Astrocyte of the cerebellum (primary cell): ENCODE results near the gene SCD5.

ENCODE experiments used
- DNase-seq: peaks from one replicate; pipeline ENCODE4 v3.0.0-alpha.2; 2011; ENCODE audit warnings: low read depth
- H3K4me3 ChIP-seq: 2 replicates; pipeline ENCODE4 v1.5.1; 2011; ENCODE audit warnings: mild to moderate bottlenecking, low read depth, low read length, moderate library complexity
- CTCF ChIP-seq: IDR thresholded peaks from 2 replicates; pipeline ENCODE4 v1.5.1; 2012; ENCODE audit warnings: low read length, low read depth, moderate library complexity, mild to moderate bottlenecking; ENCODE audit errors: missing control alignments
- in situ Hi-C: cut with HindIII; loops from 2 replicates; pipeline ENCODE4 v1.10.0; 2017; ENCODE audit warnings: low sequenced_read_pairs

Gene SCD5

GRCh38 chr4:82696117-82696860 is 102.3 kb downstream of the SCD5 start:
- no peak for DNase-seq
- no peak overlapping the region for H3K4me3 ChIP-seq
- no peak for TF ChIP-seq CTCF
- in situ Hi-C loops, result no loop called here

GRCh38 chr4:82694892-82695291 is 103.7 kb downstream of the SCD5 start:
- in situ Hi-C loops, result no loop called here
- no peak overlapping the region for H3K4me3 ChIP-seq
- TF ChIP-seq CTCF, result no peak
- DNase-seq, result no peak

- in situ Hi-C loops, result no loop called here
Observed at GRCh38 chr4:82694046-82694445, 104.5 kb downstream of the SCD5 start.

GRCh38 chr4:82692101-82692780 is 106.4 kb downstream of the SCD5 start:
- in situ Hi-C loops, result no loop called here
- no peak overlapping the region for H3K4me3 ChIP-seq
- DNase-seq, result no peak
- no peak for TF ChIP-seq CTCF

More at GRCh38 chr4:82694046-82694445, 104.5 kb downstream of the SCD5 start:
- no peak overlapping the region for H3K4me3 ChIP-seq
- no peak for TF ChIP-seq CTCF
- DNase-seq, result no peak

GRCh38 chr4:82691431-82691830 is 107.2 kb downstream of the SCD5 start:
- no peak overlapping the region for H3K4me3 ChIP-seq
- in situ Hi-C loops, result no loop called here
- no peak for DNase-seq
- TF ChIP-seq CTCF, result no peak

- no peak for TF ChIP-seq CTCF
- in situ Hi-C loops, result no loop called here
- H3K4me3 ChIP-seq, result no peak overlapping the region
- DNase-seq, result no peak
Observed at GRCh38 chr4:82688091-82688795, 110.4 kb downstream of the SCD5 start.
